ENCODE data around the gene MYLK.

MYLK gene

DNA sequence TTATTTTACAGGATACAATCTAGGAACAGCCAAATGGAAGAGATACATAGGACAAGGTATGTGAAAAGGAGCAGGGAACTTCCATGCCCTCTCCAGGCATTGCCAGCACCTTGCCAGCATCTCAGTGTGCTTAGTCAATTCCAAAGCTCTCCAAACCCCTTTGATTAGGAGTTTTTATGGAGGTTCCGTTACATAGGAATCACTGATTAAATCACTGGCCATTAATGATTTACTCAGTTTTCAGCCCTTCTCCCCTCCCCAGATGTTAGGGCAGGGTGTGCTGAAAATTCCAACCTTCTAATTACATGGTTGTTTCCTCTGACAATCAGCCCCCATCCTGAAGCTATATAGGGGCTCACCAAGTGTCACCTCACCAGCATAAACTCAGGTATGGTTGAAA lies 11.5 kb downstream of the MYLK start:
- DNase-seq: no peak

DNA sequence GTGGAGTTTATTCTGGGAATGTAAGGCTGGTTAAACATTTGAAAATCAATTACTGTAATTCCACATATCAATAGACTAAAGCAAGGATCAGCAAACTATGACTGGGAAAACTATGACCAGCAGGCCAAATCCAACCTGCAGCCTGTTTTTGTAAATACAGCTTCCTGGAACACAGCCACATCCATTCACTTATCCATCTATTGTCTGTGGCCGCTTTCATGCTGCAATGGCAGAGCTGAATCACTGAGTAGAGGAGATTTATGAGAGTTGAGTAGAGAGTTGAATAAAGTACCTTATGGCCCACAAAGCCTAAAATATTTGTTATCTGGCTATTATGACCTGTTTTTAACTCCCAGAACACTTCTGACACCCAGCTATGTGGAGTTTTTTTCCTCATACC lies 12.2 kb downstream of the MYLK start:
- DNase-seq: no peak

DNA sequence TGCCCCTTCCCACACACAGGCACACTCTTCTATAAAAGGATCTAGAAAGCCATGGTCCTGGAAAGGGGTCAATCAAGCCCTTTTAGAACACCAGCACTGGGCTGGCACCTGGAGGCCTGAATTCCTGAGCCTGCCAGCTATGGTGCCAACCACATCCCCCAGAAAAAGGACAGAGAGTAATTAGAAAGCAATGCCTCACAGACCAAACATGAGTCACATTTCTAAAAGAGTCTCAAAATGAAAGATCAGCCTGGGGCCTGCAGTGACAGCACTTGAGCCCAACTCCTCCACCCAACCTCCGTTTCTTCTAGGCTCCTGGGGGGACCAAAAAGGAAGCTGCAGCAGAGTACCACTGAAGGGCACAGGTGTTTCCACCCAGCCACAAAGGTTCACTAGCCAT lies 14.1 kb downstream of the MYLK start:
- no peak for DNase-seq

DNA sequence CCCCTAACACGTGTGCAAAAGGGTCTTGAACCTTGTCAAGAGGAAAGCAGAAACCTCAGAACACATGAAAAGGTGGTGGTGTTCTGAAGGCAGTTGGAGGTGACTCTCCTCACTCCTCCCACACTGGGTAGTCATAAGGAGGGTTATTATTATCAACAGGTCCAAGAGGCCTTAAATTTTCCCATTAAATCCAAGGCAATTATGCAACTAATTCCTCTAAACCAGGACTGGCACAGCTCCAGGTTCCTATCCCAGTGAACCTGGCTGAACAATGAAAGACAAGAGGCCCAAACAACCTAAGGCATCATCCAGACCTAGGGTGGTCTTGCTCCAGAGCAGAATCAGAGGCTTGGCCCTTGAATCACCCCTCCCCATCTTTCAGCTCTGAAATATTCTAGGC lies 15.0 kb downstream of the MYLK start:
- no peak for DNase-seq

DNA sequence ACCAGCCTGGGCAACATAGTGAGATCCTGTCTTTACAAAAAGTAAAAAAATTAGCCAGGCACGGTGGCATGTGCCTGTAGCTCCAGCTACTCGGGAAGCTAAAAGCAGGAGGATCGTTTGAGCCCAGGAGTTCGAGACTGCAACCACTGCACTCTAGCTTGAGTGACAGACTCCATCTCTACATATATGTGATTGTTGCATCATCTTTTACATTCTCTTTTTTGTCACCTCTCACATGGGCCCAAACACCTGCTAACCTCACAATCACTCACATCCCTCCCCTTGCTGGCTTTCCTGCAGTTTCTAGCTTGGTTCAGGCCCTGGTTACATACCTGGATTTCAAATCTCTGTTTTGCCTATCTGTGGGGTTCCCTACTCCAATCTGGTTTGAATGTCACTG lies 19.4 kb downstream of the MYLK start:
- DNase-seq: no peak

DNA sequence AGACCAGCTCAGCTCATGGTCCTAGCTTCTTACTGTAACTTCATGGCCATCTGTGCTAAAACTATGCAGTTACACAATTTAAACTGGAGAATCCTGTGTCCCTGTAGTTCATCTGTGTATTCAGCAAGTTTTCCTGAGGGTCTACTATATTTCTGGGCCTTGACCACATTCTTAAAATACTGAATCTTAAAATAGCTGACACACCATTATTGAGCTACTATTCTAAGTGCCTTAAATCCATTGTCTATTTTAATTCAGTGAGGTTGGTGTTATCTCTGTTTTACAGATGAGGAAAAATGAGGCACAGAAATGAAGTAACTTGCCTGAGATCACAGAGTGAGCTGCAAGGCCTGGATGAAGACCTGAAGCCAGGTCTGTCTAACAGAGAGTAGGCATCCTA lies 22.0 kb downstream of the MYLK start:
- DNase-seq: no peak

DNA sequence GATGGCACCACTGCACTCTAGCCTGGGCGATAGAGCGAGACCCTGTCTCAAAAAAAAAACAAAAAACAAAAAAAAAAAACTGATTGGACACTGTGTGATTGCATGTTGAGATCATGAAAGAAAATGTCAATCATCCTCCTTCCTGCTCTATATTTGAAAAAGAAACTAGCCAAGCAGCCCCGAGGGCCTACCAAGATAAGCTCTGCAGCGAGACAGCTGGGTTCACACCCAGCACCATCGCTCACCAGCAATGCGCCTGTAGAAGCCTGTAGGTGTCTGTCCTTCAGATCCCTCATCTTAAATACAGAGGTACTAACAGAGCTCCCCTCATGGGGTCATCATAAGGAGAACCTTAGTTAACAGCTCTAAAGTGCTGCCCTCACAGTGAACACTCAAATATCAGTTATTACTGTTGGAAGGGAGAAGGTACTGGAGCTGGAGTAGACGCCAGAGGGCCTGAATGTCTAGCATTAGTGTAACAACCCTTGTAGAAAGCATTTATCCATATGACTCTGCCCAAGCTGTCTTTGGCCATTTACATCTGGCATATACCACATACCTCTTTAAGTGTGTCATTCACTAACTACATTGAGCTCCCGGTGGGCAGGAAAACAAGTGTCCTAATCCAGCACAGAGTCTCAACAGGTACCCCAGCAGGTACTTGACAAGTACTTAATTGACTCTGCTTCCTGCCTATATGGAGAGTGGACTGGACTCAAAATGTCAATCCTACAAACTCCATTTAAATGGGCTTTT lies 22.9 kb downstream of the MYLK start:
- no peak for DNase-seq

DNA sequence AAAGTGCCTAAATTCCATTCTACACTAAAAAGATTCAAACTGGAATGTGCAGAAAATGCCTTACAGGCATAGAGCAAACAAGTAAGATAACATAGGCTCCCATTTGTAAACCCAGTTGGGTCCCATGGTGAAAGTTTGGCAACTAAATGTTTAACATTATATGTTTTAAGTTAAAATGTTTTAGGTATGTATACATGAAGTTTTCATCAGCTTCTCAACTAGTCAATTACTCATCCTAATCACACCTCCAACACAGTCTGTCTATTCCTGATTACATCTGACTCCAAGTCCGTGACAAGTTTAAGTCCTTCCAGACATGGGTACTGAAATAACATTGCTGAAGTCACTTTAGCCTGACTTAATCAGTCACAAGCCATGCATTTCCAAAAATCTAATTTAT lies 25.0 kb downstream of the MYLK start:
- DNase-seq: no peak

DNA sequence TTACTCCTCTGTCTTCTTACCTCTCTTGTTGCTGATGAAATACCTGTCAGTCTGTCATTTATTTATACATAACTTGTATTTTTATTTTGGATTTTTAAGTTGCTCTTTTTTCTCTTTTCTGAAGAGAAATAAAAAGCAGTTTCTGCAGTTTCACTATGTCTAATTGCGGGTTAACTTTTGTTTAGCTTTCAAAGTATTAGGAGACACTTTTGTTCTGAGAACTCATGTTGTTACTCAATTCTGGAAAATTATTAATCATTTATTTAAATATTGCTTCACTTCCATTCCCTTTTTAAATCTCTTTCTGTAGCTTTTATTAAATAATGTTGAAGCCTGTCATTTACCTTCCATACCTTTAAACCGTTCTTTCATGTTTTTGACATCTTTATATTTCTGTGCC lies 29.2 kb downstream of the MYLK start:
- no peak for DNase-seq

DNA sequence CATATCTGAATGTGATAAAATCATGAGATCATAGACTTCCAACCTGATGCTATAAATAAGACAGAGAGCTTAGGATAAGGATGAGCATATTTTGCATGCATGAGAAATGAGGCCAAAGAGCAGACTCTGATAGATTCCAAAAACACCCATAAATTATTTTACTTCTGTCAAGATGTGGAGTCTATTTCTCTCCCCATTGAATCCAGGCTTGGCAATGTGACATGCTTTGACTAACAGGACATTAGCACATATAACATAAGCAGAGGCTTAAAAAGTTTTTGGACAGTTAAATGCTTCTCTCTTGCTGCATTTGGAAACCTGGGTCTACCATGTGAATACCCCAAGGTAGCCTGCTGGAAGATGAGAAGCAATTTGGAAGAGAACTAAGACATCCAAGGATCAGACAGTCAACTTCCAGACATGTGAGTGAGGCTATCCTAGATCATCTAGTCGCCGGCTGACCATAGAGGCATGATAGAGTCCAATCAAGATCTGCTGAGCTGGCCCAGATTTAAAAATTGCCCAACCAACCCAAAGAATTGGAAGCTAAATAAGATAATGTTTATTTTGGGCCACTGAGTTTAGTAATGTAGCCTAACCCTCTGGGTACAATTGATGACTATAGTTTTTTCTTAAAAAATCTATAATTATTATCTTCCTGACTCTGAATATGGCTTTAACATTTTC lies 30.3 kb downstream of the MYLK start:
- no peak for DNase-seq

DNA sequence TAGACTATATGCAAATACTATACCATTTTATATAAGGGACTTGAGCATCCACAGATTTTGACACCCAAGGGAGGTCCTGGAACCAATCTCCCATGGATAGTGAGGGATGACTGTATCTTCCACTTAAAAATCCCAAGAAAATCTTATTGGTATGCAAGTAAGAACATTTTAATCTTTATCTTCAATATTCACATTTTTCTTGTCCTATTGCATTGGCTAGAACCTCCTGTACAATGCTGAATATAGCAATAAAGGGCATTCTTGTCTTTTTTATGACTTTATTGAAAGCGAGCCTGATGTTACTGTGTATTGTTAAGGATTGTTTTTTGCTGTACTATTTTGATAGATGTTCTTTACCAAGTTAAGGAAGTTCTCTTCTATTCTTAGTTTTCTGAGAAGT lies 36.9 kb downstream of the MYLK start:
- no peak for DNase-seq

DNA sequence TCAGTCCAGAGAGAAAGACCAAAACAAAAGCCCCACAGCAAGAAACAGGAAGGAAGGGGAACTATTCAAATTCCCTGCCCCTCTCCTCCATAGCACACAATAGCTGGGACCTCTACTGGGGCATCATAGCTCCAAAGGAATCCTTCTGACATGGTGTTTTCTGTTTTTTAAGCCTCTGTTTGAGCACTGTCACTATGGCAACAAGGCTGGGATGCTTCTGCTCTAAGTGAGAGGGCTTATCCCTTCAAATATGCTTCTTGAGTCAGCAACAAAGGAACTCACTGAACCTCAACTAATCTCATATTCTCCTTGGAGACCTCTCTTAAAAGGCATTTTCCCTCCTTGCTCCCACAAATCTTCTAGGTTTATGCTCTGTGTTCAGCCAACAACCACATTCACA lies 40.5 kb downstream of the MYLK start:
- DNase-seq: no peak

DNA sequence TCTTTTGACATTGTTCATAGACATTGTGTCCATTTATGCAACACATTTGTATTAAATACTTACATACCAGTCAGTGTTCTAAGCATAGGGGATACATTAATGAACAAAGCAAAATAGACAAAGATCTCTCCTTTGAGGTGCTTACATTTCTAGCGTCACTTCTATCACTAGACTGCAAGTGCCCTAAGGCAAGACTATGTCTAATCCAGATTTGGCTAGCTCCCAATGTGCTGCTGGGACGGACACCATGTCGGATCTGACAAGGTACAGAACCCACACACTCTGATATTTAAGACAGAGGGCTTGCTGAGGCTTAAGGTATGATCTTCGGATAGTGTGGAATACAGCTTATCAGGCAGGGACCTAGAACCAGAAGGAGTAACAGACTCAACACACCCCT lies 41.4 kb downstream of the MYLK start:
- no peak for DNase-seq

DNA sequence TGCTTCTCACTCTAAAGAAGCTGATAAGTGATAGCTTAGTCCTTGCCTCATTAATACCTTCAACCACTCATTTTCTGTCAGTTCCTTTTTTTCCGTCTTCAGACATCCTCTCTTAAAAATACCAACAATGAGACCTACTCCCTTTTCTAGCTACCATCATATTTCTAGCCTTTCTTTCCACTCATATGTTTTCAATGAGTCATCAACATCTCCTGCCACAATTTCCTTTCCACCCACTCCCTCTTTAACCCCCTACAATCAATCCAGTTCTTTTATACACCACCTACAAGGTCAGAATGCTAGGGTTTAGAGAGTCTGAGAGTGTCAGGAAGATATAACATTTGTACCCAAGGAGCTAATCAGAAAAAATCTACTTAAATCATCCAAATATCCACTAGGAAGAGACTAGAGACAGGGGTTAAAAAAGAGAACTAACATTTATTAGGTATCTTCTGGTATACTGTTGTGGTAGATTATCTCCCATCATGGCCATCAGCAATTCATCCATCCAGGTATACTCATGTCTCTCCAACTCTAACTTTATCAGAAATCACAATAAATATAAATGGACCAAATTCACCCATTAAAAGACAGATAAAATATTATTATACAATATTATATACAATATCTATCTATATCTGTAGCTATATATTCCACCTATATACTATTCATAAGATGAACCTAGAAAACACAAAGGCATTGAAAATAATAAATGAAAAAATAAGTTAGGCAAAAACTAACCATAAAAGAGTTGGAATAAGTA lies 42.5 kb downstream of the MYLK start:
- DNase-seq: no peak

DNA sequence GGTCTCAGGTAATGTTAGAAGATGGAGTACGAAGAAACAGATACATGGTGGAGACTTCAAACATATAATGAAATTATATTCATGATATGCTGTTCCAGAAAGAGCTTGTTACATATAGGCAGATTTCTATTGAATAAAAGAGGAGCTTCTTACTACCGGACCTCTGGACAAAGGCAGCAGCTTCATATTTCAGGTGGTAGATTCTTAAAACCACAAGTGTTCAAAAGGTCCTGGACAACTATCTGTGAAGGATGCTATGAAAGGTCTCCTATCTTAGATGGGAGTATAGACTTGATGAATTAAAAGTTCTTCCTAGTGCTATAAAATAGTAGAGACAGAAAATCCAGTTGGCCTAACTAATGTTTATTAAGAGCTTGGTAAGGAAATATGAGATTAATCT lies 43.2 kb downstream of the MYLK start:
- DNase-seq: no peak

DNA sequence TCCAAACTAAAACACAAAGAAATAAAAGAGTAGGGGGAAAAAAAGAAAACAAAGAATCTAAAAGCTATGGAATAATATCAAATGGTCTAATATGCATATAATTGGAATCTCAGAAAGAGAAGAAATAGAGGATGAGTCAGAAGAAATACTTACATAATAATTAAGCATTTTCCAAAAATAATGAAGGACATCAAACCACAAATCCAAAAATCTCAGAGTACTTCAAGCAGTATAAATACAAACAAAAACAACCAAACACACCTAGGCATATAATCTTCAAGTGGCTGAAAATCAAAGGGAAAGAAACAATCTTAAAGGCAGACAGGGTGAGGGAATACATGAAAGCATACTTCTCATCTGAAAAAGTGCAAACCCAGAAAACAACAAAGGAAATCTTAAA lies 46.3 kb downstream of the MYLK start:
- no peak for DNase-seq

DNA sequence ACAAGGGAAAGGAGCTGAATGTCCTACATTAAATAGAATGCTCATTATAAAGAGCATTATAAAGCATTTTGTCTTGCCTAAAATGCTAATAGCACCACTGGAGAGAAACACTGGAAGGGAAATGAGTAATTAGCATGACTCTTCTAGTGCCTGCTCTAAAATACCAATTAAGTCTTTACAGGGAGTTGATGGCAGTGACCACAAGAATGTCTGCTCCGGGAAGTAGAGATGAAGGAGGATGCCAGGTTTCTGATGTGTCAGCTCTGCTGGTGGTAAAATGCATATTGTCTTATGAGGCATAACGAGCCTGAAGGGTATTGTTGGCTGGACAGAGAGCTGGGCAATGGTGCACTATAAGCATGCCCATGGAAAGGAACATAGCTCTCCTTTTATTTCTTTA lies 49.5 kb downstream of the MYLK start:
- no peak for DNase-seq

DNA sequence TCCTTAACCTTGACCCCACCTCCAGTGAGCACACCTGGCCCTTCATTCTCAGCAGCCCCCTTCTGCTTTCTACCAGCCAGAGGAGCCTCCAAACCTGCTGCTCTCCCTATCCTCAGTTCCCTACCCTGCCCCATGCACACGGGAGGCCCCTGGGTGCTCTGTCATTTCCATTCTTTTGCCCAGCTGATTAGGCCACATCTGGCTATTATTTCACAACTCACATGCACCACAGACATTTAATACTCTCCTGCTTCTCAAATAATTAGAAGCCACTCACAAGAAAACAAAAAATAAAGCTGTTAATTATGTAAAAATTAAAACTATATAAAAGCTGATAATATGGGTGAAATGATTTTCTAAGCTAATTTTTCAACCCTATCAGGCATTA lies 50.7 kb downstream of the MYLK start:
- no peak for DNase-seq

DNA sequence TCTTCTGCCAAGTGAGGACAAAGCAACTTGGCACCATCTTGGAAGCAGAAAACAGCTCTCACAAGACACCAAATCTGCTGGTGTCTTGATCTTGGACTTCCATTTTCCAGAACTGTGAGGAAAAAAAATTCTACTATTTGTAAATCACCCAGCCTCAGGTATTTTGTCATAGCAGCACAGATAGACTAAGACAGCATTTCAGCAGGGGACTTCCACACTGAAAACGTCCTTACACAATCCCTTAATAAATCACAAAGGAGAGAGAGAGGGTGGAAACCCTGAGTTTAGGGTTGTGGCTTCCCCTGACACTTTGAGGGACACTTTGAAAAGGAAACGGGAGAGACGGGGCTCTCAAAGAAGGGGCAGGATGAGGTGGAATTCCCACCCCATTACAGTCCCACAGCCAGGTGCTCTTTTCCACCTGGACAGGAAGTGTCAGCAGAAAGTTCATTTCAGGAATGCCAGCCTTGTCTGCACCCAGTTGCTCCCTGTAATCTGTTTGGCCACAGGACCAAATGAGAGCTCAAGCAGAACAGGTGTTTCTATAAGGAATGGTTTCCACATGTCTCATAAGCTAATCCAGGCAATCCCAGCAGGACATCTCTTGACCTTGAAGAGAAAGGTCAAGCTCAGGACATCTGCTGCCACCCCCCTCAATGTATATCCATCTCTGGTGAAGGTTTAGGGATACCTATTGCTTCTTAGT lies 51.3 kb downstream of the MYLK start:
- DNase-seq: no peak

DNA sequence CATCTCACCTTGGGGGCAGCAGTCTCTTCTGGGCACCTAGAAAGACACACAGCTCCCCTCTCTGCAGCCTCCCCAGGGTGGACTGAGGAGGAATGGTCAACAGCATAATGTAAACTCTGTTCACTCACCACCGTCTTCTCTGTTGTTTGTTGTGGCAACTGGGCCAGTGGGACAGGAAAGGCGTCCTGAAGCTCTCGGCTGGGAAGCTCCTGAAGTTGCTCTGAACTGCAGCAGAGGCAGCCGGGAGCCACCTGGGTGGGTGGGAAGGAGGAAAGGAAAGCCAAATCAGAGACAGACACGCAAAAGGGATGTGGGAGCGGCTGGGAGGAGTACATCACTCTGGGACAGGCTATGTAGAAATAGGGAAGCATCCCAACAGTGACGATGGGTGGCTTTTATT lies 52.7 kb downstream of the MYLK start:
- DNase-seq: no peak

DNA sequence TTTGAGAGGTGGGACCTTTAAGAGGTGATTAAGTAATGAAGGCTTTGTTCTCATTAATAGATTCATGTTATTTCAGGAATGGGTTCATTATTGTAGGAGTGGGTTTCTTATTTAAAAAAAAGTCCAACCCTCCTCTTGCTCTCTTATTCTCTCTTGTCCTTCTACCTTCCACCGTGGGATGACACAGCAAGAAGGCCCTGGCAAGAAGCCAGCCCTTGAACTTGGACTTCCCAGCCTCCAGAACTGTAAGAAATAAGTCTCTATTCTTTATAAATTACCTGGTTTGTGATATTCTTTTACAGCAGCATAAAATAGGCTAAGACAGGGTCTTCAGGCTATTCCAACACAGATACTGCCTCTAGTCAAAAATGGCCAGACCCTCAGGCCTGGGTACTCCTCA lies 62.2 kb downstream of the MYLK start:
- no peak for DNase-seq

DNA sequence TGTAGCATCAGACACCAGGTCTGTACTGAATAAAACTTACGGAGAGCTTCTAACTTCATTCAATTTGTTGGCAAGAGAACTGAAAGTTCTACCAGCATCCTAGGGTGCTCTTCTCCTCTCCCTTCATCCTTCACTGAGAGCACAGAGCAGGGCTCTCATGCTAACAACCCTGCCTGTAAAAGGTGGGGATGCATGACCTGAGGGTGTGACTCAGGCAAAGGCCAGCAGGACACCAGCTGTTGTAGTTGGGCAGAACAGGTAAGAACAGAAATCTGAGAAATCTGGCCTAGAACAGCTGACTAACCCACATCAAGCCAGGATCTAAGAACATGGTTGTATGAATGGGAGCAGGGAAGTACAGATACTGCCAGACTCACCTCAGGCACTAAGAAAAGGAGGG lies 64.2 kb downstream of the MYLK start:
- no peak for DNase-seq

DNA sequence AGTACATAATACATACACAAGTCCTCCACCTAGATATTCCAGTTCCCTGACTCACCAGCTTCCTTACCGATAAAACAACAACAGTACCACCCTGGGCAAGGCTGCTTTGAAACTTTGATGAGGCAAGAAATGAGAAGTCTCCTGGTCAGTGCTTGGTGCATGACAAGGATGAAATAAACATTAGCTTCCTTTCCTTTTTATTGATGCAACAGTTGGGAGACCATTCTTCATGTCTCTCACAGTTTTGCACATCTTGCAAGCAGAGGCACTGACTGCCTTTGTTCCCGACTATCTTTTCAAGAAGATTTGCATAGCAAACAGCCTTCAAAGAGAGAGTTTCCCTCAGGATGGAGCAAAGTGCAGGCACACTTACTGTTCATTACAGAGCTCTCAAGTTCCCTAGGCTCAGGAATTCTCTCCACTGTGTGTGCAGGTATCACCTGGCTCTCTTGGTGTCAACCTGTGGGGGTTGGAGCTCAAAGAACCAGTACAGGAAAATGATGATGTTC lies 65.2 kb downstream of the MYLK start:
- DNase-seq: no peak

All from CD4-positive, alpha-beta T cell treated with Interleukin-17A for 4 hours (primary cell).